ENCODE data around the gene ACACB. TPM values are rescaled to one million over a fixed set of nuclear protein-coding genes. Genes with fewer than 3 reads are reported as not detected.

Gene ACACB
- total RNA-seq, 1 donor from 2014 or later: 4.4 TPM

DNA sequence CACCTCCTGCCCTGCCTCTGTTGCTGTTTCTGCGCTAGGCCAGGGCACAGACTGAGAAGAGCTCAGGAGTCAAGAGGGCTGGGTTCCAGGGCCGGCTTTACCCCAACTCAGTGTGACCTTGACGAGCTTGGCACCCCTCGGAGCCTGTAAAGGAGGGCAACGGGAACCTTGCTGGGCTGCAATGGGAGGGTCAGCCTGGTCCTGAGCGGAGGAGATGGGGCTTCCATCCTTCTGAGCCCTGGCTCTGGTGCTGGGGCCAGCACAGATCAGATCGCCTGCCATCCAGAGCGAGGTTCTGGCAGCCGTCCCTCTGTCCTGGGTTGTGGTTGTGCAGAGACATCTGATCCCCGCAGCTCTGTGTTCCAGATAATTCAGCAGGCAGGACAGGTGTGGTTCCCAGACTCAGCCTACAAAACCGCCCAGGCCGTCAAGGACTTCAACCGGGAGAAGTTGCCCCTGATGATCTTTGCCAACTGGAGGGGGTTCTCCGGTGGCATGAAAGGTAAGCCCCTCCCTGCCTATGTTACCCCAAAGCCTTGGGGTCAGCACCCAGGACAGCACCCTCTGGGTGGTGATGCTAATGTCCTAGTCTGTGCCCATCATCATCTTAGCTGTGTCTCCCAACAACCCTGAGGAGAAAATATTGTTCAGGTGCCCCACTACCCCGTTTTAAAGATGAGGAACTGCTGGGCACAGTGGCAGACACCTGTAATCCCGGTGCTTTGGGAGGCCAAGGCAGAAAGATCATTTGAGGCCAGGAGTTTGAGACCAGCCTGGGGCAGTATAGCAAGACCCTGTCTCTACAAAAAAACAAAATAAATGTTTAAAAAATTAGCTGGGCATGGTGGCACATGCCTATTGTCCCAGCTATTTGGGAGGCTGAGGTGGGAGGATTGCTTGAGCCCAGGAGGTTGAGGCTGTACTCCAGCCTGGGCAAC, 142.5 kb downstream of the ACACB start:
- no peaks in the 10 kb centered on the region for H3K27me3 Mint-ChIP-seq (ENCODE audit: unreplicated experiment)
- no peaks in the 10 kb centered on the region for H3K4me1 Mint-ChIP-seq (ENCODE audit: unreplicated experiment)
- no peak for DNase-seq (ENCODE audit: extremely low spot score, unreplicated experiment)
- TF ChIP-seq, protein P1, sequence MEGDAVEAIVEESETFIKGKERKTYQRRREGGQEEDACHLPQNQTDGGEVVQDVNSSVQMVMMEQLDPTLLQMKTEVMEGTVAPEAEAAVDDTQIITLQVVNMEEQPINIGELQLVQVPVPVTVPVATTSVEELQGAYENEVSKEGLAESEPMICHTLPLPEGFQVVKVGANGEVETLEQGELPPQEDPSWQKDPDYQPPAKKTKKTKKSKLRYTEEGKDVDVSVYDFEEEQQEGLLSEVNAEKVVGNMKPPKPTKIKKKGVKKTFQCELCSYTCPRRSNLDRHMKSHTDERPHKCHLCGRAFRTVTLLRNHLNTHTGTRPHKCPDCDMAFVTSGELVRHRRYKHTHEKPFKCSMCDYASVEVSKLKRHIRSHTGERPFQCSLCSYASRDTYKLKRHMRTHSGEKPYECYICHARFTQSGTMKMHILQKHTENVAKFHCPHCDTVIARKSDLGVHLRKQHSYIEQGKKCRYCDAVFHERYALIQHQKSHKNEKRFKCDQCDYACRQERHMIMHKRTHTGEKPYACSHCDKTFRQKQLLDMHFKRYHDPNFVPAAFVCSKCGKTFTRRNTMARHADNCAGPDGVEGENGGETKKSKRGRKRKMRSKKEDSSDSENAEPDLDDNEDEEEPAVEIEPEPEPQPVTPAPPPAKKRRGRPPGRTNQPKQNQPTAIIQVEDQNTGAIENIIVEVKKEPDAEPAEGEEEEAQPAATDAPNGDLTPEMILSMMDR (IDR thresholded peaks at IDR 0.05): no peak
- H3K9me3 Mint-ChIP-seq (ENCODE audit: unreplicated experiment): peaks cover 8% of the 10 kb centered on the region
- H3K4me3 Mint-ChIP-seq (ENCODE audit: unreplicated experiment): no peak overlapping the region
- H3K27ac Mint-ChIP-seq (ENCODE audit: unreplicated experiment): no peak overlapping the region
- peaks cover 5% of the 10 kb centered on the region for H3K36me3 Mint-ChIP-seq (ENCODE audit: unreplicated experiment)

- Mint-ChIP-seq H3K27ac (ENCODE audit: unreplicated experiment) (no peak overlapping the region), H3K27me3 (ENCODE audit: unreplicated experiment) (no peaks in the 10 kb centered on the region), H3K36me3 (ENCODE audit: unreplicated experiment) (peaks cover 4% of the 10 kb centered on the region), H3K4me3 (ENCODE audit: unreplicated experiment) (no peak overlapping the region), H3K9me3 (ENCODE audit: unreplicated experiment) (peaks cover 6% of the 10 kb centered on the region), H3K4me1 (ENCODE audit: unreplicated experiment) (no peaks in the 10 kb centered on the region)
- DNase-seq (ENCODE audit: extremely low spot score, unreplicated experiment): no peak
- TF ChIP-seq, protein P1 (IDR thresholded peaks at IDR 0.05): no peak
Observed at GRCh38 chr12:109259545-109259895, 143.1 kb downstream of the ACACB start.

- Mint-ChIP-seq H3K9me3 (ENCODE audit: unreplicated experiment) (peaks cover 6% of the 10 kb centered on the region), H3K4me1 (ENCODE audit: unreplicated experiment) (no peaks in the 10 kb centered on the region), H3K27ac (ENCODE audit: unreplicated experiment) (no peak overlapping the region), H3K36me3 (ENCODE audit: unreplicated experiment) (peaks cover 4% of the 10 kb centered on the region), H3K4me3 (ENCODE audit: unreplicated experiment) (no peak overlapping the region), H3K27me3 (ENCODE audit: unreplicated experiment) (no peaks in the 10 kb centered on the region)
- TF ChIP-seq, protein P1 (IDR thresholded peaks at IDR 0.05): no peak
- DNase-seq (ENCODE audit: extremely low spot score, unreplicated experiment): no peak
Observed at GRCh38 chr12:109261087-109261486, 144.7 kb downstream of the ACACB start.

- no peak for DNase-seq (ENCODE audit: extremely low spot score, unreplicated experiment)
- H3K27me3 Mint-ChIP-seq (ENCODE audit: unreplicated experiment): no peaks in the 10 kb centered on the region
- H3K27ac Mint-ChIP-seq (ENCODE audit: unreplicated experiment): no peak overlapping the region
- H3K36me3 Mint-ChIP-seq (ENCODE audit: unreplicated experiment): peaks cover 4% of the 10 kb centered on the region
- no peak overlapping the region for H3K4me3 Mint-ChIP-seq (ENCODE audit: unreplicated experiment)
- TF ChIP-seq, protein P1 (IDR thresholded peaks at IDR 0.05): no peak
- peaks cover 6% of the 10 kb centered on the region for H3K9me3 Mint-ChIP-seq (ENCODE audit: unreplicated experiment)
- no peaks in the 10 kb centered on the region for H3K4me1 Mint-ChIP-seq (ENCODE audit: unreplicated experiment)
Observed at GRCh38 chr12:109261939-109262338, 145.6 kb downstream of the ACACB start.

DNA sequence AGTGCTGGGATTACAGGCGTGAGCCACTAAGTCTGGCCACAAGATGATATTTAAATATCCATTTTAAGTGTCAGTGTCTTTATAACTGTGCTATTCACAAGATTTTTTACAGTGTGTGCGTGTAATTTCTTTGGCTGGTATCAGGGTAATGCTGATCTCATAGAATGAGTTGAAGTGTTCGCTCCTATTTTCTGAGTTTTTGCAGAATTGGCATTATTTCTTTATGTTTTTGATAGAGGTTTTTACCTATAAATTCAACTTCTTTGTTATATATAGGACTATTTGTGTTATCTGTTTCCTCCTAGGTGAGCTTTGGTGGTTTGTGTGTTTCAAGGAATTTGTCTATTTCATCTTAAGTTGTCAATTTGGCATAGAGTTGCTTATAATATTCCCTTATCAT, 147.1 kb downstream of the ACACB start:
- no peak for DNase-seq (ENCODE audit: extremely low spot score, unreplicated experiment)
- TF ChIP-seq, protein P1 (IDR thresholded peaks at IDR 0.05): no peak
- Mint-ChIP-seq H3K4me1 (ENCODE audit: unreplicated experiment) (no peaks in the 10 kb centered on the region), H3K36me3 (ENCODE audit: unreplicated experiment) (peaks cover 4% of the 10 kb centered on the region), H3K4me3 (ENCODE audit: unreplicated experiment) (no peak overlapping the region), H3K27ac (ENCODE audit: unreplicated experiment) (no peak overlapping the region), H3K9me3 (ENCODE audit: unreplicated experiment) (peaks cover 6% of the 10 kb centered on the region), H3K27me3 (ENCODE audit: unreplicated experiment) (no peaks in the 10 kb centered on the region)
